DMS79 (cell line): ENCODE measurements around the gene MAPK4.
"Not testable (repeated sequence)": the region's sequence is repeated elsewhere in the genome, so short reads cannot be mapped to it uniquely, and the experiment has no call there.

Source experiments
- DNase-seq: peaks from one replicate; lab custom pipeline; 2025; lab: John Stamatoyannopoulos, UW

The MAPK4 gene

DNA sequence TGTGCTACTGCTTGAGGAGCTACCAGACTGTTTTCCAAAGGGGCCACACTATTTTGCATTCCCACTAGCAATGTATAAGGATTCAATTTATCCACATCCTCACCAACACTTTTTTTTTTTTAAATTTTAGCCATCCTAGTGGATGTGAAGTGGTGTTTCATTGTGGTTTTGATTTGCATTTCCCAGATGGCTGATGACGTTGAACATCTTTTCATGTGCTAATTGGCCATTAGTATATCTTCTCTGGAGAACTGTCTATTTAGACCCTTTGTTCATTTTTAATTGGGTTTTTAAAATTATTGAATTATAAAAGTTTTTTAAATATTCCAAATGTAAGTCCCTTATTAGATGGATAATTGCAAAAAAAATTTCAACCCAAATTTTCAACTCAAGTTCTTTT, 121.1 kb downstream of the MAPK4 start:
- no peak for DNase-seq

DNA sequence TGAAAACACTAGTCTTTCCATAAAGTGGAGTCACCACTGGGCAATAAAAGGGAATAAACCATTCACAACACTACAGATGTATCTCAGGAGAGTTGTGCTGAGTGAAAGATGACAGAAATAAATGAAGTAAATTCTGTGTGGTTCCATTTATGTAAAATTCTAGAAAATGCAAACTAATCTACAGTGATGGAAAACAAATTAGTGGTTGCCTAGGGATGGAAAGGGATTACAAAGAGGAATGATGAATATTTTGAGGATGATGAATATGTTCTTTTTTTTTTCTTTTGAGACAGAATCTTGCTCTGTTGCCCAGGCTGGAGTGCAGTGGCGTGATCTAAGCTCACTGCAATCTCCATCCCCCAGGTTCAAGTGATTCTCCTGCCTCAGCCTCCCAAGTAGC, 123.0 kb downstream of the MAPK4 start:
- no peak for DNase-seq

DNA sequence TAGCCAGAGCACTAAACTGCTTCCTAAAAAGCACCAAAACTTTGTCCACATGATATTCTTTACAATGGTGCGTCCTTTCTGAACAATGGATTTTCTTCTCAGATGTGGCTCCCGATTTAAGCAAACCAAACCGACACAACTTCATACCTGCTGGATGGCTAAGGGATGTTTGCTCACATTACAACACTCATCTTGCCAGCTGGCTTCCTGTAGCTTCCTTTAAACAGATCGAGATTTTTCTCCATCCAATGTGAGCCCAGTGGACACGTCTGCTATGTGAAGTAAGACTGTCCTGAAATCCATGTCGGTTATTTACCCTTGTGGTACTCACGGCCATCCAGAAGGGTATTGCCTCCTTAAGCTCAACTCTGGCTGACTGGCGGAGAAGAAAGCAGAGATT, 126.5 kb downstream of the MAPK4 start:
- DNase-seq = no peak

DNA sequence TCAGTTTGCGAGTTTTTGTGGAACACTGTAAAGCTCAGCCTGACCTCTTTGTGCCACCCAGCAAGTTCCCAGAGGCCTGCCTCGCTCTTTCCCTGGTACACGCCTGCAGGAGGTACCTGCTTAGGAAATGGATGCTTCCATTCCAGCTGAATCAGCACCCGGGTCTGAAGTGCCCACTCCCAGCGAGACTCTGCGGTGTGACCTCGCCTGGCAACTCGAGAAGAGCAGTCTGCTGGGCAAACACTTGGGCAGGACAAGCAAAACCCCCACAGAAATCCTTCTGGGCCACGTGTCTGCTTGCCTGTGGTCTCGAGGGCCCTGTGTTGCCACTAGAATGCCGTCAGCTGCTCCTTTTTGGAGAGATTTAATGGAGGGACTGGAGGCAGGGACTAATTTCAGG, 127.6 kb downstream of the MAPK4 start:
- peak; percentile 98 for DNase-seq

DNA sequence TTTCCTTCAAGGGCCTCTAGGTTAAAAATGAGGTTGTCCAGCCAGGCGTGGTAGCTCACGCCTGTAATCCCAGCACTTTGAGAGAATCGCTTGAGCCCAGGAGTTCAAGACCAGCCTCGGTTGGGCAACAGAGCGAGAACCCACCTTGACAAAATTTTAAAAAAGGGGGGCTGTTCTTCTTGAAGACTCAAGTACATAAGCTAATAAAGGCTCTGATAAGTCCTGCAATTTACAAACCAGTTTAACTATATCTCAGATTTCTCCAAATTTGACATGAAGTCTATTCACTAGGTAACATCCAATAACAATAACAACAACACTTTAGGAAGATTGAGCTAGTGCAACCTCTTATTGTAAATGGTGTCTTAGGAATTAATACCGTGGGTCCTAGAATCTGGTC, 129.7 kb downstream of the MAPK4 start:
- no peak for DNase-seq

DNA sequence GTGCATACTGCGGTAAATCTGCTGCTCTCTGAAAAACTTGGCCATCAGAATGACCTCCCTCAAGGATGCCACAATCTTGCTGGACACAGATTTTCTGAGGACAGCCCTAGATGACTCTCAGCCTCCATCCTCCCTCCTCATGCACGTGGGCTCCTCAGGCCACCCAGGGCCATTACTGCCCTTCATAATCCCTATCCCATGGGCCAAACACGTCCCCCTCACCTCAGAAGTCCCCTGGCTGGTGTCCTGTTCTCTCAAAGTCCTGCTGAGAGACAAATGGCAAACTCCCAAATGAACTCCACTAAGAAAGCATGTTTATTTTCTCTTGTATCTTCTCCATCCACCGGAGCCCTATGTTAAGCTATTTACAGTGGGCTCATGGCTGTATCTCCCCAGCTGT, 134.3 kb downstream of the MAPK4 start:
- no peak for DNase-seq

DNA sequence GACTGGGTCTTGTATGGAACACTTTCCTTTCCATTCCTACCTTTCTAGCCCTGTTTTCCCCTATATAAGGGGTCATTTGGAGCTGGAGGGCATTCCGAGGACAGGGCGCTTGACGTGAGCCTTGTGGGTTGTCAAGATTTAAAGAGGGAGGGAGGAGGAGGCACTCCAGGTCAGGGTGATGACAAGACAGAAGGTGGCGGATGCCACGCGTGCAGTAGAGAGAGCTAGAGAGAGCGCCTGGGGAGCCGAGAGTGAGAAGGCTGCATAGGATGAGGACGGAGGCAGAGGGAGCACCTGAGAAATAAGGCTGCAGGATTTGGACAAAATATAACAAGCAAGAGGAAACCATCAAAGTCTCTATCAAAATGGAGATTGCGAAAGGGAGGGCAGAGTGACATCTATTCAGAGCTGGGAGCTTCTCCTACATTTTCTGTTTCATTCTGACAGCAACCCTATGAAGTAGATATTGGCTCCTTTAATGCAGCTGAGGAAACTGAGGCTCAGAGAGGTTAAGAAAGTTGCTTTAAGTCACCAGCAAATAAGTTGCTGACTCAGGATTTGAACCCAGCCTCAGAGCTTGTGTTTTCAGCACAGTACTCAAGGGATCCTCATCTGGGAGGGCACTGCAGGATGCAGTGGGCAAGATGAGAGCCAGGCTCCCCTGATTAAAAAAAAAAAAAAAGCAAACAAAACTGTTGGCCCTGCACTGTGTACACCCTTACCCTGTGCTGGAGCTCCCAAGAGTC, 135.7 kb downstream of the MAPK4 start:
- DNase-seq = no peak

DNA sequence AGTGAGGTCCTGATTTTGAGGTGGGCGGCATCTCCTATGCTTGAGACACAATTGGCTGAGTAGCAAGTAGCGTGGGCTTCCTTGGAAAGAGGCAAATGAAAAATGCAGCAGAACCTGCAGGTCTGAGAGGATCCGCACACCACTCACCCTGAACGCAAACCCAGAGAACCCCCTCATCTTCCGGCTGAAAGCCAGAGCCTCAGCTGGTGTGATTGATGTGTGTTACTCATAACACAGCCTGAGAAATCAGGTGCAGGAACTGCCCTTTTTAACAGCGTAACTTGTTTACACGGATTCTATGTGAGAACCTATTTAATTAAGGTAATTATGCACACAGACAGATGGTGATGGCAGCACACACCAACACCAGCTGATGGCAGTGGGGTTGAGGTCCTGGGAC, 136.5 kb downstream of the MAPK4 start:
- no peak for DNase-seq

DNA sequence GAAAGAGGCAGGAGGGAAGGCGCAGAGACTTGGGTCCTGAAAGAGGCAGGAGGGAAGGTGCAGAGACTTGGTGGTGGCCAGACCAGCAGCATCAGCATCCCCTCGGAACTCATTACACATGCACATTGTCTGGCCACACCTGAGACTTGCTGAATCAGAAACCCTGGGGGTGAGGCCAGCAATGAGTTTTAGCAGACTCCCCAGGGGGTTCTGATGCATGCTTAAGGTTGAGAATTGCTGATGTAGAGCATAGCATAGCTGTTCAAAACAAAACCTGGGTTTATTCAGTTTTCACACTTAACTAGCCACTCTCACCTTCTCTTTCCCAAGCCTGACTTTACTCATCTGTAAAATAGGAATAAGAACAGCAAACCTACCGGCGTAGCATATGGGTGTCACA, 137.0 kb downstream of the MAPK4 start:
- DNase-seq = no peak

DNA sequence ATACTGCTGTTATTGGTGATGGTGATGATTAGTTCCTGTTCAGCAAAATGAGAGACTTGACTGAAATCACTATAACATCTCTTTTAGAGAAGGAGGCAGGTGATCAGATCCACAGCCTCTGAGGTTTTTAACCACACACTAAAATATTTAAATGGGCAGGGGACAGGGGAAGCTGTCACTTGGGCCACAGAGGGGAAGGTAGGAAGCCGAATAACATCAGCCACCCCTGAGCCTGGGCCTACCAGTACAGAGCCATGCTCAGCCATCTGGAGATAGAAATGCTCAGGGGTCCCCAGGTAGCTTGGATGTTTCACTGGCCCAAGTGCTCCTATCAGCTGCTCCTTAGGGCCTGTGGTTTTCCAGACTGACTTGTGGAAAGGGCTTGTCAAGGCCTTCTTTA, 137.6 kb downstream of the MAPK4 start:
- no peak for DNase-seq

DNA sequence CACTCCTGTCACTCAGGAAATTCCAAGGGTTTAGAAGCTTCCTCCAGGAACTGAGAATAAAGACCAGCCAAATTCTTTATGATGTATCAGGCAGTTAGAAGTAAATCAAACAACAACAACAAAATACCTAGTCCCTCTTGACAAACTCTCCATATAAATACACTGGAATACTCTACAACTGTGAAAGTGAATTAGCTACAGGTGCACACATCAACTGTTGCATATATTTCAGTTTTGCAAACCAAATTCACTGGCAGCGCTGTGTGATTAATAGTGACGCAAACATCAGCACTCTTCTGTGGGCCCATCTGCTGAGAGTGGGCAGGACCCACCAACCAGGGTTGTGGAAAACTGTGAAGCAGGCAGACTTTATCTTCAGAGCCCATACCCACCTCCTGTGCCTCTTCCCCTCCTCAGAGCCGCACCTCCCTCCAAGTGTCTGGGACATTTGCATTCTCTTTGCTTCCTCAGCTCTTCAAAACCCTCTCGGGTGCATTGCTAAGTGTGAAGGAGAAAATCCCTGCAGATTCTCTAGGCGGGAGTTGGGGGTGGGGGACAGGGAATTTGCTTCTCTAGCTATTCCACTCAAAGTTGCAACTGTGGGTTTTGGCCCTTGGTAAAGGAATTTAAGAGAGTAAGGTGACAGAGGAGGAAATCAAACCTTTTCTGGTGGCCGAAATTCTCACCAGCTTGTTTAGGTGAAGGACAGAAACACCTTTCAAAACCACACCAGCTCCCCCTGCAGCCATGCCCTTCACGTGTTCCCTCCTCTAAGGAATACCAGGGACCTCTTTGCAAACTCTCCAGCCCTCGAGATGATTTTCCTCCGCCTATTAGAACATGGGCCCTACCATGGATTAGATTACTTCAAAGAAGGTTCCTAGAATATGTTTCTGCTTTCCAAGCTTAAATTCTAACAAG, 140.6 kb downstream of the MAPK4 start:
- DNase-seq = no peak

DNA sequence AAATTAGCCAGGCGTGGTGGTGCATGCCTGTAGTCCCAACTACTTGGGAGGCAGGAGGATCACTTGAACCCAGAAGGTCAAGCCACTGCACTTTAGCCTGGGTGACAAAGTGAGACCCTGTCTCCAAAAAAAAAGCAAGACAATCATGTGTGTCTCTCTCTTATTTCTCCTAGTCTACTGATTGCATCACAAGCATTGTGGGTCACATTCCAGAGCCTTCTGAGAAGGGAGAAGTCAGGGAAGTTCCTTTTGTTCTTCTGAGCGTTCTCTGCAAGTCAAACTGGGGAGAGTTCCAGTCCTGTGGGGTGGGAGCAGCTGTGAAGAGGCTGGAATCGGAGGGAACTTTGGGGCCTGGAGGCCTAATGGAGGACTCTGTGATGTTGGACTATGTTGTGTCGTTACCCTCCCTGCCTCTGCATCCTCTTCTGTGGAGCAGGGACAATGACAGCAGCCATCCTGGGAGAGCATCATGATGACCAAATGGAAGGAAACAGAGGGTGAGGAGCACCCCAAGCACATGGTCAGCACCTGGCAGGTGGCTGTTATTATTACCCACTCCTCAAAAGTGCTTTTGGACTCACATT, 144.6 kb downstream of the MAPK4 start:
- DNase-seq = no peak

DNA sequence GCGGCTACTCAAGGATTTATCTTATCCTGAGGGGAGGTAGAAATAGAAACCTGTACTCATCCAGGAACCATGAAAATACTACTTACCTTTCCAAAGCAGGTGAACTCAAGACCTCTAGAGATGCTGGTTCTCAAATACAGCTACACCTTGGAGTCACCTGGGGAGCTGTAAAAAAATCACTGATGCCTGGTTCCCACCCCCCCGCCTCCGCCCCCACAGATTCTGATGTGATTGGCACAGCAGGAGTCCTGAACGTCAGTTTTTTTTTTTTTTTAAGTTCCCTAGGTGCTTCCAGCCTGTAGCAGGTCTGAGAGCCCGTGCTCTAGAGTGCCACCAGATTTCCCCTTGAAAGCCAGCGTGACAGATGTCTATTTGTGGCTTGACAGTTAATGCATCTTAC, 146.3 kb downstream of the MAPK4 start:
- peak; percentile 86 for DNase-seq

DNA sequence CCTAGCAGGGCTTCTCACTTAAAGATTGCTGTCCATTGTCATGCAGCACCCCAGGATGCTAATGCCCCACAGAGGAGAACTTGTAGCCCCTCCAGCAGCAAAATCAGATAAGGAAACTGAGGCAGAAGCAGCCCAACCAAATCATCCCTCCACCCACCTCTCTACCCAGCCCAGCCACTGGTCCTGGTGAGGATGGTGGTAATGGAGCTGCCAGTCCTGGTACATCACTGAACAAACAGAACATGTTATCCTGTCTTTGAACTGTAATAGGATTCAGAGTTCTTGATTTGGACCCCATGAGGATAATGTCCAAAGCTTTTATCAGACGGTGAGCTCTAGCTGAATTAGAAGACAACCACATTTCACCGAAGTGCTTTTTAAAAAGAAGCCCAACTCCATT, 146.8 kb downstream of the MAPK4 start:
- DNase-seq = no peak

DNA sequence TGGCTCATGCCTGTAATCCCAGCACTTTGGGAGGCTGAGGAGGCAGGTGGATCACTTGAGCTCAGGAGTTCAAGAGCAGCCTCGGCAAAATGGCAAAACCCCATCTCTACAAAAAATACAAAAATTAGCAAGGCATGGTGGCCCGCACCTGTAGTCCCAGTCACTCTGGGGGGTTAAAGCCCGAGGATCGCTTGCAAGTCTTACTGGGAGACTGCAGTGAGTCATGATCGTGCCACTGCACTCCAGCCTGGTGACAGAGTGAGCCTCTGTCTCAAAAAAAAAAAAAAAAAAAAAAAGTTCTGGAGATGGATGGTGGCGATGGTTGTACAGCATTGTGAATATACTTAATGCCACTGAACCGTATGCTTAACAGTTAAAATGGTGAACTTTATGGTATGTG, 147.4 kb downstream of the MAPK4 start:
- DNase-seq = not testable (repeated sequence)

DNA sequence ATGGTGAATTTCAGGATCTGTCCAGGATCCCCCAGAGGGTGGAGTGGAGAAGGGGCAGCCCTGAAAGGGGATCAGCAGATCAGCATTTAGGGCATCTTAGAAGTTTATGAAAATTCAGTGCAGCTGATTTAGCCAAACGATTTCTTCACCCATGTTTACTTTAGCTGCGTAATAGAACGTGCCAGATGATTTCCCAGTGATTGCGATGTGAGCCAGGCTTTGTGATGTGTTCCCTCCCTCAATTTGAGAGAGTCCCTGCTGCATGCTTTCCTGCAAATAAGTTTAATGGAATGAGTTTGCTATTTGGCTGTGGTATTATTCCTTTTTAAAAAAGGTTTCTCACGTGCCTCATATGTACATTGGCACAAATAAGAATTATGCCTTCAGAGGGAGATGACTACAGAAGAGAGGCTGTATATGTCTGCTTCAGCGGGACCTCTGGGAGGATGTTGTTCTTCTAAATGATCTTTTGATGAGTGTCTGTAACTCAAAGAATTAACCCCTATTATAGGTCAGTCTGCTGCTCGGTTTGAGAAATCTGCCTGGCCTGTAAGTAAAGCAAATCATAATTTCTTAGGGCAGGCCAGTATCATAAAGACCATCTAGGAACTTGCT, 148.1 kb downstream of the MAPK4 start:
- DNase-seq = no peak

DNA sequence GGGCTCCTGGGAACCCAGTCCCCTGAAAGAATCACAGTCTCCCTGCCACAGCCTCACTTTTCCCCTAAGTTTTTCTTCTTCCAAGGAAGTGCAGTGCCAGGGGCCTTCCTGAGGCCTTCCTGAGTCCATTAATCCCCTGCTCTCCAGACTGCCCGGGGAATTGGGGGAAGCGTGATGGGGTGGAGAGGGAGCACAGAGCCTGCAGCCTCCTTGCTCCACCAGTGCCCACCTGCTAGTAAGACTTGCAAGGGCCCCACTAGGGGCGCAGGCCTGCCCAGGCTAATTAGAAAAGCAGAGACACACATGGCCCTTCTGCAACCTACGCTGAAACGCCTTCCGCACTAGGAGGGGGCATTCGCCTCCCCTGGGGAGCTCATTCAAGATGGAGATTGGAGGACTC, 149.3 kb downstream of the MAPK4 start:
- no peak for DNase-seq

DNA sequence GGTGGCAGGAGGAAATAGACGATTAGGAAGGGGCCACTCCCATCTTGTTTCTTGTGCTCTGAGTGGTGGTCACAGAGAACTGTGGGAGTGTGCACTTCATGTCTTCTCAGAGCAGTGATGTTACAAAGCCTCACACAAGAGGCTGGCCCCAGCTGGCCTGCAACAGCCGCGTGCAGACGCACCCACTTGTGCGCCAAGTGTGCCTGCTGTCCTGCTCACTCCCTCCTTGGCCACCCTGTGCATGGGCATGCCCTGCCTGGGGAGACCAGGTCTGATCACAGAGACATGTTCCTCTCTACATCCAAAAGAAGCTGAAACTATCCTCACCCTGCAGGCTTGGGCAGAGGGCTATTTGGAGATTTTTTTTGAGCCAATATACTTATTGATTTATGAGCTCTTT, 151.5 kb downstream of the MAPK4 start:
- peak; percentile 45 for DNase-seq

DNA sequence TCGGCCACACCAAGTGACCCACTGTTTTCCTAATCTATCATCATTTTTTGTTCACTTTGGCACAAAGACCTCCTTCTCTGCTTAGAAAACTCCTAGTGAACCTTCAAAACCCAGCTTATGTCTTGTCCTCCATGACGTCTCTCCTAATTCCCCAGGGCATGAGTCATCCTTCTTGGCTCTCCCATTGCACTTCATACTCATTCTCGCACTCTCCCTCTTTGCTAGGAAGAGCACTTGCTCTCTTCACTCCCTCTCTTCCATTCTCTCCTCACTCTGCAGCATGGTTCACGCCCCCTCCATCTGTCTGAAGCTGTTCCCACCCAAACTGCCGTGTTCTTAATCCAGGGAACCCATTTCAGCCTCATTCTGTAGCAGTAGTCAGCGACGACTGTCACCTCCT, 156.0 kb downstream of the MAPK4 start:
- DNase-seq = no peak

DNA sequence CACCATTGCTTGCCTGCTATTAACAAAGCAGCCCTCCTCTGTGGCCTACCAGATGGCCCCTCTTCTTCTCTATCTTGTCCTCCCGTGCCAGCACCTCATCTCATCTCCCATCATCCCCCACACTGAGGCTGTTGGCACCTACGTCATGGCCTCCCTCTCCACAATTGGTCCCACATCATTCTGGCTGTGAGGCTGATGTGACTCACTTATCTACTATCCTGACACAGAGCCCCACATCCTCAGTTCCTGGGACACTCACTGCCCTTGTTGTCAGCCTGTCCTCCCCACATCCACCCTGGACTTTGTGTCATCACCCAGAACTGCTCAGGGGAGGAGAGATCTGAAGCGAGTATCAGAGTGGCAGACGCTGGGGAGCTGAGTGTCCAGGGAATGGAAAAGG, 157.0 kb downstream of the MAPK4 start:
- DNase-seq = no peak

DNA sequence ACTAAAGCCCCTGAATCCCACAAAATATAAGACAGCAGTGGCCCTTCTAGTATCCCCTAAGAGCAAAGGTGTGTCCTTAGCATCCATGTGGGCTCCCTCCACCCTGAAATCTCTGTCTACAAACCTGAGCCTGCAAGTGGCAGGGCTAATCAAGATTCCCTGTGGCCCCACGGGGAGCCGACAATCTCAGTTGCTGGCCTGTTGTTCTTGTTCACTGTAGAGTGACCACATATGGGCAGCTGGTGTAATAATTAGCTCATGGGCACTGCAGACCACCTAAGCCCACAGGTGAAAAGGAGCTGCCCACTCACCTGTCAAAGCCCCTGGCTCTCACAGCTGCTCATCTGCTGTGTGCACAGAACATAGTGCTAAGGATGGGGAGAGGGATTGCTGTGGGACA, 157.7 kb downstream of the MAPK4 start:
- no peak for DNase-seq

DNA sequence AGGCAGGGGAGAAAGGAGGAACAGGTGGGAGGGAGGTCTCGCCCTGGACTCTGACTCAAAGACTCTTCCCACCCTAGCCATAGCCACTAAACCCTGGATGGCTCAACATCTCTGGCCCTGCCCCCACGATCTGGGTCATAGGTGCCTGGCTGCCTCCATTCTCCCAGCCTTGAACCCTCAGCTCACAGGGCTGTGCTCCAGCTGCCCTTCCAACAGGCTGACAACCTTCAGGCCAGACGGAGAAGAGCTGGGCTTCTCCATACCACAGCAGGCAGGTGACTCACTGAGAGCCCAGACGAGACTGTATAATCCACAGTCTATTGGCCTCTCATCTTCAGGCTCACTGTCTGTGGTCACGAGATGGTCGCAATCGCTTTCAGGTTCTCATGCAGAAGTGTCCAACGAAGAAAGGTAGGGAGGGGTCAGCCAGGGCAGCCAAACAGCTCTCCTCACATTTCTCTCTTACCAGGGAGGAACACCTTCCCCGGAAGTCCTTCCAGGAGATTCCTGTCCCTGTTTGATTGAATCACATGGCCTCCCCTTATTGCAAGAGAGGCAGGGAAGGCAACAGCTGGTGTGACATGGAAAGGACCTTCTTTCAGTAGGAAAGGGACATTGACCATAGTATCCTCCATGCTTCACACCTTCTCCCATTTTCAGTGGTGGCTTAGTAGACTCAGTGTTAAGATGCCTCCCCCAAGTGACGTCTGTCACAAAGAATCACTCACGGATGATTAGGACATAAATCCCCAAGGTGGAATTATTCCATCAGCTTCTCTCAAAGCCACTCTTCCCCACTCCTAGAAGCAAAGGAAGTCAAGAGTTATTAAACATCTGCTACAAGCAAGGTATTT, 159.8 kb downstream of the MAPK4 start:
- DNase-seq = no peak
